Endothelial cell of umbilical vein (primary cell): ENCODE results near the gene C1QB. TPM values are rescaled to one million over a fixed set of nuclear protein-coding genes. Genes with fewer than 3 reads are reported as not detected.

ENCODE experiments used
- BruUV-seq: library from RNA; stranded (reverse); fragments of 400-500 nt; replicated peaks from 2 replicates; lab custom pipeline; 2021; lab: Mats Ljungman, UMichigan
- CTCF ChIA-PET: fragments of 300-600, 350-600 bp; sonication (Branson Sonifier 250); formaldehyde crosslinking; loops from one replicate; lab custom pipeline; 2021; ENCODE audit warnings: antibody characterized with exemption, inconsistent platforms; lab: Charles Lee
- POLR2A ChIA-PET: fragments of 300-600, 350-600 bp; sonication (Branson Sonifier 250); formaldehyde crosslinking; loops from one replicate; lab custom pipeline; 2021; ENCODE audit warnings: antibody characterized with exemption, inconsistent platforms; lab: Charles Lee
- DNase-seq: peaks from one replicate; pipeline ENCODE4 v3.0.0-alpha.2; 2011; ENCODE audit warnings: low read depth, low spot score
- FAIRE-seq: peaks from 2 replicates; lab custom pipeline; 2011; peaks lifted over from hg19 to GRCh38; lab: Jason Lieb, UNC
- H2AFZ ChIP-seq: 2 replicates; pipeline ENCODE4 v1.6.0; 2012; ENCODE audit warnings: low read depth, low read length, control low read depth, inconsistent platforms
- H3K27ac ChIP-seq: 2 replicates; pipeline ENCODE4 v1.5.1; 2011; ENCODE audit warnings: low read depth, mild to moderate bottlenecking, control low read depth, low read length, moderate library complexity; ENCODE audit not compliant: insufficient read depth
- H3K27me3 ChIP-seq, 2 experiments: 2 replicates each; pipeline versions ENCODE4 v1.6.0 to v1.6.1; 2011; ENCODE audit warnings: low read length in 2 of 2, mixed read lengths in 1 of 2; ENCODE audit not compliant: control insufficient read depth in 2 of 2, insufficient read depth in 2 of 2
- H3K36me3 ChIP-seq, 2 experiments: 2 replicates in 1 of 2; 3 replicates in 1 of 2; pipeline ENCODE4 v1.5.1; 2011; ENCODE audit warnings: low read length in 2 of 2, mild to moderate bottlenecking in 1 of 2, moderate library complexity in 1 of 2; ENCODE audit not compliant: control insufficient read depth in 2 of 2, insufficient read depth in 2 of 2; ENCODE audit errors: extremely low read depth in 1 of 2
- H3K4me1 ChIP-seq: 3 replicates; pipeline ENCODE4 v1.5.1; 2011; ENCODE audit warnings: mild to moderate bottlenecking, low read length; ENCODE audit not compliant: control insufficient read depth, insufficient read depth; ENCODE audit errors: extremely low read depth
- H3K4me2 ChIP-seq: 2 replicates; pipeline ENCODE4 v1.6.1; 2011; ENCODE audit warnings: low read length, control low read depth, mixed read lengths; ENCODE audit not compliant: insufficient read depth
- H3K4me3 ChIP-seq, 3 experiments: fragments of 200-600 bp in 1 of 3; sonication (generic), shearing (Covaris generic) in 1 of 3; replicated peaks in 1 of 3; 2 replicates each; pipeline ENCODE4 v1.5.1; 2011 to 2016; ENCODE audit warnings: control low read depth in 3 of 3, low read length in 3 of 3, mild to moderate bottlenecking in 2 of 3, inconsistent platforms in 1 of 3, low read depth in 1 of 3, moderate library complexity in 1 of 3; ENCODE audit not compliant: insufficient read depth in 1 of 3
- H3K79me2 ChIP-seq: 2 replicates; pipeline ENCODE4 v1.6.0; 2012; ENCODE audit warnings: low read length, inconsistent platforms; ENCODE audit not compliant: control insufficient read depth, insufficient read depth
- H3K9ac ChIP-seq: replicated peaks from 2 replicates; pipeline ENCODE3; 2011; ENCODE audit warnings: low read length, control low read depth; ENCODE audit not compliant: insufficient read depth; ENCODE audit errors: extremely low read depth
- H3K9me1 ChIP-seq: replicated peaks from 3 replicates; pipeline ENCODE4 v1.6.0; 2011; ENCODE audit warnings: mild to moderate bottlenecking, low read length; ENCODE audit not compliant: control insufficient read depth, insufficient read depth; ENCODE audit errors: extremely low read depth
- H3K9me3 ChIP-seq: replicated peaks from 2 replicates; pipeline ENCODE4 v1.5.1; 2012; ENCODE audit warnings: low read length, inconsistent platforms; ENCODE audit not compliant: control insufficient read depth, insufficient read depth
- H4K20me1 ChIP-seq: replicated peaks from 2 replicates; pipeline ENCODE3; 2011; ENCODE audit warnings: mild to moderate bottlenecking, low read length; ENCODE audit not compliant: control insufficient read depth, insufficient read depth; ENCODE audit errors: extremely low read depth
- EZH2 ChIP-seq: IDR thresholded peaks from 2 replicates; pipeline ENCODE4 v1.6.1; 2012; ENCODE audit warnings: borderline replicate concordance, low read depth, mild to moderate bottlenecking, moderate library complexity, low read length, inconsistent platforms; ENCODE audit not compliant: severe bottlenecking
- FOS ChIP-seq: IDR thresholded peaks from 2 replicates; pipeline ENCODE4 v1.6.1; 2011; ENCODE audit warnings: mild to moderate bottlenecking, low read length, moderate library complexity, borderline replicate concordance; ENCODE audit not compliant: insufficient read depth
- GATA2 ChIP-seq: IDR thresholded peaks from 2 replicates; pipeline ENCODE4 v1.7.0; 2011; ENCODE audit warnings: low read depth, mild to moderate bottlenecking, moderate library complexity, mixed read lengths, low read length; ENCODE audit not compliant: insufficient read length, insufficient read depth
- JUN ChIP-seq: IDR thresholded peaks from 2 replicates; pipeline ENCODE4 v1.6.1; 2011; ENCODE audit warnings: borderline replicate concordance, low read depth; ENCODE audit not compliant: insufficient read length, insufficient read depth
- MYC ChIP-seq: IDR thresholded peaks from one replicate; pipeline ENCODE4 v1.6.1; 2011; ENCODE audit warnings: mild to moderate bottlenecking, low read depth, low read length
- POLR2A ChIP-seq: IDR thresholded peaks from 2 replicates; pipeline ENCODE4 v1.6.1; 2012; ENCODE audit warnings: low read depth, mild to moderate bottlenecking, control low read depth, low read length
- POLR2AphosphoS5 ChIP-seq: IDR thresholded peaks from 2 replicates; pipeline ENCODE4 v1.6.1; 2012; ENCODE audit warnings: low read depth, mild to moderate bottlenecking, control low read depth, low read length, moderate library complexity; ENCODE audit not compliant: insufficient read depth
- dilution Hi-C: fragments of 300-500 bp; cut with MboI; formaldehyde crosslinking; loops from one replicate; pipeline ENCODE4 v1.15.0; 2019; ENCODE audit warnings: low sequenced_read_pairs; ENCODE audit not compliant: extremely low pct_ligation_motif_present
- intact Hi-C: fragments of 100-400 bp; cut with micrococcal nuclease; formaldehyde crosslinking; loops from one replicate; pipeline ENCODE4 v1.10.0; 2022
- polyA plus RNA-seq, 4 experiments: library from polyadenylated mRNA; depleted of rRNA in 3 of 4; stranded (reverse) in 3 of 4; unstranded in 1 of 4; fragments of >200 nt; gene quantifications; 2 replicates each; pipeline versions ENCODE4 v1.2.1 to v1.2.3, GENCODE V29; 2011 to 2012; ENCODE audit warnings: missing spikeins in 1 of 4
- total RNA-seq: library from RNA; stranded (reverse); gene quantifications from 2 replicates; pipeline ENCODE4 v1.2.3, GENCODE V29; 2021
- TF ChIP-seq, protein P1 (sequence below), 2 donors: IDR thresholded peaks; 1 replicate in 1 of 2; 2 replicates in 1 of 2; pipeline ENCODE4 v1.5.1; 2011; ENCODE audit warnings: low read length in 2 of 2, mild to moderate bottlenecking in 2 of 2, moderate library complexity in 2 of 2, control low read depth in 1 of 2, inconsistent platforms in 1 of 2, low read depth in 1 of 2; ENCODE audit not compliant: insufficient read depth in 1 of 2; ENCODE audit errors: extremely low read depth in 1 of 2
- TF ChIP-seq, protein P2 (sequence below): IDR thresholded peaks from 2 replicates; pipeline ENCODE4 v1.6.1; 2011; ENCODE audit not compliant: insufficient read depth, insufficient read length

Gene C1QB
- total and polyA plus RNA-seq, 2 donors (not counting 3 experiments of a cell fraction or from before 2014, with no cell fraction given) = not detected

DNA sequence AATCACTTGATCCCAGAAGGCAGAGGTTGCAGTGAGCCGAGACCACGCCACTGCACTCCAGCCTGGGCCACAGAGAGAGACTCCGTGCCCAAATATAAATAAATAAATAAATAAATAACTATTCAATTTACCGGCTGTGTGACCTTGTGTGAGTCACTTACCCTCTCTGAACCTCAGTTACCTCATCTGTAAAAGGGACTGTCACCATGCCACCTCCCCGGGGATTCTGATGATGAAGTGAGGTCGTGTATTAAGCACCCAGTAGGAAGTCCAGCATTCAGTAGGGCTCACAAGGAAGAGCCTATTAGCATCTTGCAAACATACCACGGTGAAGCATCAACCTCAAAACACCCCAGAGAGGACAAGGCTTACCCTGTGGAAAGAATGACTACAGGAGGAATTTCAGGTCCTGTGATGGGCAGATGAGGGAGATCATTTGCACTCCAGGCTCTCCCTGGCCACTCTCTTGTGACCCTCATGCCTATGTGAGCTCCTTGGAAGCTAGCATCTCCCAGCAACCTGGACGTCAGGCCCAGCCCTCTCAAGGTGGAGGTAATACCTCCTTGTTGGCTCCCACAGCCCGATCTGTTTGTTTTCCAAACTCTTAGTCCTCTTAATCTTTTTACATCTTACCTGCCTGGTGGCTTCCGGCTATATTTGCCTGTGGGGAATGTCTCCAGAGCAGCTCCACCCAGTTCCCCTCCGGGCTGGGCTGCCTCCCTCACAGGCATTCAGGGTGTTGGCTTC, 24.2 kb upstream of the C1QB start:
- Histone ChIP-seq H4K20me1 (no peaks in the 10 kb centered on the region), H3K36me3 (no peaks in the 10 kb centered on the region), H3K79me2 (no peaks in the 10 kb centered on the region), H3K4me3 (no peak overlapping the region), H2AFZ (no peak overlapping the region), H3K9me3 (no peaks in the 10 kb centered on the region), H3K4me1 (no peaks in the 10 kb centered on the region), H3K9ac (no peak overlapping the region), H3K27me3 (peaks cover 2 to 4% of the 10 kb centered on the region in 2 experiments), H3K27ac (no peak overlapping the region), H3K4me2 (no peak overlapping the region), H3K9me1 (no peaks in the 10 kb centered on the region)
- CTCF ChIA-PET = interaction anchor here (0.7 kb wide), 1 partner anchor 324 kb away, joined by 3 read pairs; no protein-coding TSS in a partner anchor
- POLR2A ChIA-PET = no interaction called here
- no TSS peak for BruUV-seq
- TF ChIP-seq EZH2 (no peak), JUN (no peak), FOS (no peak), POLR2A (no peak)
- TF ChIP-seq, protein P1, sequence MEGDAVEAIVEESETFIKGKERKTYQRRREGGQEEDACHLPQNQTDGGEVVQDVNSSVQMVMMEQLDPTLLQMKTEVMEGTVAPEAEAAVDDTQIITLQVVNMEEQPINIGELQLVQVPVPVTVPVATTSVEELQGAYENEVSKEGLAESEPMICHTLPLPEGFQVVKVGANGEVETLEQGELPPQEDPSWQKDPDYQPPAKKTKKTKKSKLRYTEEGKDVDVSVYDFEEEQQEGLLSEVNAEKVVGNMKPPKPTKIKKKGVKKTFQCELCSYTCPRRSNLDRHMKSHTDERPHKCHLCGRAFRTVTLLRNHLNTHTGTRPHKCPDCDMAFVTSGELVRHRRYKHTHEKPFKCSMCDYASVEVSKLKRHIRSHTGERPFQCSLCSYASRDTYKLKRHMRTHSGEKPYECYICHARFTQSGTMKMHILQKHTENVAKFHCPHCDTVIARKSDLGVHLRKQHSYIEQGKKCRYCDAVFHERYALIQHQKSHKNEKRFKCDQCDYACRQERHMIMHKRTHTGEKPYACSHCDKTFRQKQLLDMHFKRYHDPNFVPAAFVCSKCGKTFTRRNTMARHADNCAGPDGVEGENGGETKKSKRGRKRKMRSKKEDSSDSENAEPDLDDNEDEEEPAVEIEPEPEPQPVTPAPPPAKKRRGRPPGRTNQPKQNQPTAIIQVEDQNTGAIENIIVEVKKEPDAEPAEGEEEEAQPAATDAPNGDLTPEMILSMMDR (IDR thresholded peaks at IDR 0.05; ENCODE audit: extremely low read depth in 1 of 2, insufficient read depth in 1 of 2, low read depth in 1 of 2, low read length in 2 of 2) = no peak
- DNase-seq (no peak), FAIRE-seq (no peak)
- intact Hi-C loops = no loop called here
- dilution Hi-C loops = no loop called here

DNA sequence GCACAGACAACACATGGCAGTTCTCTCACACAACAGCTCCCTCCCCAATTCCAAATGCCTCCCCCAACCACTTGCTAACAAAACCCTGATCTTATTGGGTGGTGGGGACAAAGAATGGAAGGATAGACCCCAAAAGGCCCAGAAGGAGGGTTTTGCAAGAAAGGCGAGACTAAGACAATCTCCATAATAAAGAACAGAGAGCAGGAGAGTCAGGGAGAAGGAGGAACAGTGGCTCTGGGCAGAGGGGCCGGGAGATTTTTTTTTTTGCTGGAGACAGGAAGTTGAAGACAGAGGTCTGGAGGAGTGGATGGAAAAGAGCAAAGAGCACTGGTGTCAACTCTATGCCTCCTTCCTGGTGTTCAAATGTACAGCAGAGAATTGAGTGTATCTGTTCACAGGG, 23.1 kb upstream of the C1QB start:
- Histone ChIP-seq H4K20me1 (no peaks in the 10 kb centered on the region), H3K27ac (no peak overlapping the region), H3K4me2 (no peak overlapping the region), H3K27me3 (peaks cover 2 to 4% of the 10 kb centered on the region in 2 experiments), H3K36me3 (no peaks in the 10 kb centered on the region), H3K4me1 (no peaks in the 10 kb centered on the region), H3K9ac (no peak overlapping the region), H3K9me1 (no peaks in the 10 kb centered on the region), H2AFZ (no peak overlapping the region), H3K4me3 (no peak overlapping the region), H3K79me2 (no peaks in the 10 kb centered on the region), H3K9me3 (no peaks in the 10 kb centered on the region)
- DNase-seq (no peak), FAIRE-seq (no peak)
- ChIA-PET CTCF (no interaction called here), POLR2A (no interaction called here)
- BruUV-seq = no TSS peak
- TF ChIP-seq, protein P1 (IDR thresholded peaks at IDR 0.05; ENCODE audit: extremely low read depth in 1 of 2, insufficient read depth in 1 of 2, low read depth in 1 of 2, low read length in 2 of 2) = no peak
- TF ChIP-seq, protein P2, sequence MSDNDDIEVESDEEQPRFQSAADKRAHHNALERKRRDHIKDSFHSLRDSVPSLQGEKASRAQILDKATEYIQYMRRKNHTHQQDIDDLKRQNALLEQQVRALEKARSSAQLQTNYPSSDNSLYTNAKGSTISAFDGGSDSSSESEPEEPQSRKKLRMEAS = no peak
- no peak for TF ChIP-seq GATA2
- TF ChIP-seq EZH2 = no peak
- no peak for TF ChIP-seq JUN
- no peak for TF ChIP-seq FOS
- TF ChIP-seq MYC = no peak
- TF ChIP-seq POLR2A = no peak
- no peak for TF ChIP-seq POLR2AphosphoS5
- dilution Hi-C loops = no loop called here
- intact Hi-C loops = no loop called here
